COR-L47 (cell line): ENCODE measurements around the gene CARS2.
"Not testable (repeated sequence)": the region's sequence is repeated elsewhere in the genome, so short reads cannot be mapped to it uniquely, and the experiment has no call there.

Experiments
- DNase-seq: peaks from one replicate; lab custom pipeline; 2025; lab: John Stamatoyannopoulos, UW

CARS2 gene

GRCh38 chr13:110637747-110638146 is 68.2 kb downstream of the CARS2 start:
- no peak for DNase-seq

GRCh38 chr13:110637275-110637674 is 68.6 kb downstream of the CARS2 start:
- DNase-seq = no peak

GRCh38 chr13:110636701-110637201 is 69.2 kb downstream of the CARS2 start:
- no peak for DNase-seq

GRCh38 chr13:110636053-110636475 is 69.9 kb downstream of the CARS2 start:
- no peak for DNase-seq

- DNase-seq = no peak
These were observed 70.4 kb downstream of the CARS2 start for GRCh38 chr13:110635405-110636002.

GRCh38 chr13:110634558-110634957 is 71.4 kb downstream of the CARS2 start:
- no peak for DNase-seq

- no peak for DNase-seq
These were observed 72.1 kb downstream of the CARS2 start for GRCh38 chr13:110633776-110634175.

GRCh38 chr13:110632255-110632654 is 73.7 kb downstream of the CARS2 start:
- DNase-seq = not testable (repeated sequence)

- no peak for DNase-seq
These were observed 75.3 kb downstream of the CARS2 start for GRCh38 chr13:110630566-110631119.

GRCh38 chr13:110629735-110630134 is 76.2 kb downstream of the CARS2 start:
- DNase-seq = no peak

GRCh38 chr13:110628952-110629701 is 76.8 kb downstream of the CARS2 start:
- DNase-seq = no peak

- DNase-seq = no peak
These were observed 77.5 kb downstream of the CARS2 start for GRCh38 chr13:110628477-110628793.

GRCh38 chr13:110627761-110628476 is 78.0 kb downstream of the CARS2 start:
- DNase-seq = no peak

- DNase-seq = no peak
These were observed 78.6 kb downstream of the CARS2 start for GRCh38 chr13:110627351-110627750.

- DNase-seq = no peak
These were observed 79.4 kb downstream of the CARS2 start for GRCh38 chr13:110626521-110626920.

GRCh38 chr13:110625771-110626321 is 80.1 kb downstream of the CARS2 start:
- DNase-seq = no peak

GRCh38 chr13:110624766-110625756 is 80.9 kb downstream of the CARS2 start:
- no peak for DNase-seq

GRCh38 chr13:110620596-110620995 is 85.3 kb downstream of the CARS2 start:
- no peak for DNase-seq

GRCh38 chr13:110618780-110619179 is 87.1 kb downstream of the CARS2 start:
- no peak for DNase-seq

- DNase-seq = no peak
These were observed 87.7 kb downstream of the CARS2 start for GRCh38 chr13:110618167-110618566.
